PFSK-1 (cell line): ENCODE measurements around the gene APP.
A peak's percentile ranks its signal among the peaks of the same experiment; 100 is the strongest.

Experiments
- FOXP2 ChIP-seq: optimal IDR thresholded peaks from 2 replicates; pipeline ENCODE3; 2011; ENCODE audit warnings: borderline replicate concordance, control low read depth, inconsistent platforms; ENCODE audit not compliant: insufficient read depth; ENCODE audit errors: extremely low read length, extremely low read depth
- POLR2AphosphoS5 ChIP-seq: IDR thresholded peaks from 2 replicates; pipeline ENCODE4 v1.6.1; 2012; ENCODE audit warnings: low read depth, mild to moderate bottlenecking, control low read depth, low read length, moderate library complexity
- SIN3A ChIP-seq: IDR thresholded peaks from 2 replicates; pipeline ENCODE4 v1.6.1; 2012; ENCODE audit warnings: mild to moderate bottlenecking, low read length, moderate library complexity, borderline replicate concordance; ENCODE audit not compliant: insufficient read depth
- TAF1 ChIP-seq: IDR thresholded peaks from 2 replicates; pipeline ENCODE4 v1.6.1; 2012; ENCODE audit warnings: low read length, control low read depth, borderline replicate concordance; ENCODE audit not compliant: insufficient read depth
- TF ChIP-seq, protein P1 (sequence below), 2 experiments: IDR thresholded peaks; 2 replicates each; pipeline versions ENCODE4 v1.6.1 to v1.8.0; 2011 to 2012; ENCODE audit warnings: low read depth in 2 of 2, low read length in 2 of 2, control low read depth in 1 of 2, inconsistent platforms in 1 of 2, mild to moderate bottlenecking in 1 of 2, moderate library complexity in 1 of 2; ENCODE audit not compliant: insufficient read depth in 1 of 2

The APP gene

DNA sequence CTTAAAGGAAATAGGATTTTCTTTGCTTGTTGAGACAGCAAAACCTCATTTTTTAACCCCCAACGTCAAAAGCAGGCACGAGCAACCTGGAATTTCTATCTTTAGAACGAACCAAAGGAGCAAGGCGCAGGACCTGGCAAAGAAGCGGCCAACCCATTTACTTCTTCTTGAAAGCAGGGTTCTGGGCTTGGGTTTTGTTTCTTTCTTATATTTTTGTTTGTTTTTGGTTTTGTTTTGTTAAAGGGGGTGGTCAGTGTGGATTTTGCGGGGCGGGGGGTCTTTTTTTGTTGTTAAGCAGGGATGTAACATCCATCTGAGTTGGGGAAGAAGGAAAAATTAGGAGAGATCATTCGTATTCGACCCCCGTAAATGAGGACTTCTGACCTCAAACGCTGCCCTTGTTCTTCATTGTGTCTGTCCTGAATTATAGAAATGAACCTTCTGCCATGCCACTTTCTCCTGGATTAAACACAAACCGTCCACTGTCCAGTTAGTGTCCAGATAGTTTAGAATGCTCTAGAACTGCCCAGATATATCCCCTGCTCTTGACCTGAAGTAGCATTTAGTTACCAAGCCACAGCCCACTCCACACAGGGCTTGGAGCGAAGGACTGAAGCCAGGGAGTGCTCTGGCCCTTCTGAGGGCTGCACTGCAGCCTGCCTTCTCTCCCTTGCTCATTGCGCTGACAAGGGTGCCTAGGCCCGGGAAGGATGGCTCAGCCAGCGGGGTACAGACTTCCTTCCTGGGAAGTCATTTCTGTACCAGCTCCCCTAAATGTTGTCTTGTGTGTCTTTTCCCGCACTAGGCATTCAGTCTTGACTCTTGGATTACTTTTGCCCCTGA is 909 bp upstream of the APP start:
- TF ChIP-seq FOXP2 = no peak
- TF ChIP-seq, protein P1, sequence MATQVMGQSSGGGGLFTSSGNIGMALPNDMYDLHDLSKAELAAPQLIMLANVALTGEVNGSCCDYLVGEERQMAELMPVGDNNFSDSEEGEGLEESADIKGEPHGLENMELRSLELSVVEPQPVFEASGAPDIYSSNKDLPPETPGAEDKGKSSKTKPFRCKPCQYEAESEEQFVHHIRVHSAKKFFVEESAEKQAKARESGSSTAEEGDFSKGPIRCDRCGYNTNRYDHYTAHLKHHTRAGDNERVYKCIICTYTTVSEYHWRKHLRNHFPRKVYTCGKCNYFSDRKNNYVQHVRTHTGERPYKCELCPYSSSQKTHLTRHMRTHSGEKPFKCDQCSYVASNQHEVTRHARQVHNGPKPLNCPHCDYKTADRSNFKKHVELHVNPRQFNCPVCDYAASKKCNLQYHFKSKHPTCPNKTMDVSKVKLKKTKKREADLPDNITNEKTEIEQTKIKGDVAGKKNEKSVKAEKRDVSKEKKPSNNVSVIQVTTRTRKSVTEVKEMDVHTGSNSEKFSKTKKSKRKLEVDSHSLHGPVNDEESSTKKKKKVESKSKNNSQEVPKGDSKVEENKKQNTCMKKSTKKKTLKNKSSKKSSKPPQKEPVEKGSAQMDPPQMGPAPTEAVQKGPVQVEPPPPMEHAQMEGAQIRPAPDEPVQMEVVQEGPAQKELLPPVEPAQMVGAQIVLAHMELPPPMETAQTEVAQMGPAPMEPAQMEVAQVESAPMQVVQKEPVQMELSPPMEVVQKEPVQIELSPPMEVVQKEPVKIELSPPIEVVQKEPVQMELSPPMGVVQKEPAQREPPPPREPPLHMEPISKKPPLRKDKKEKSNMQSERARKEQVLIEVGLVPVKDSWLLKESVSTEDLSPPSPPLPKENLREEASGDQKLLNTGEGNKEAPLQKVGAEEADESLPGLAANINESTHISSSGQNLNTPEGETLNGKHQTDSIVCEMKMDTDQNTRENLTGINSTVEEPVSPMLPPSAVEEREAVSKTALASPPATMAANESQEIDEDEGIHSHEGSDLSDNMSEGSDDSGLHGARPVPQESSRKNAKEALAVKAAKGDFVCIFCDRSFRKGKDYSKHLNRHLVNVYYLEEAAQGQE (IDR thresholded peaks at IDR 0.05; ENCODE audit: insufficient read depth in 1 of 2, low read depth in 2 of 2, low read length in 2 of 2) = no peak
- no peak for TF ChIP-seq POLR2AphosphoS5
- no peak for TF ChIP-seq SIN3A
- no peak for TF ChIP-seq TAF1

DNA sequence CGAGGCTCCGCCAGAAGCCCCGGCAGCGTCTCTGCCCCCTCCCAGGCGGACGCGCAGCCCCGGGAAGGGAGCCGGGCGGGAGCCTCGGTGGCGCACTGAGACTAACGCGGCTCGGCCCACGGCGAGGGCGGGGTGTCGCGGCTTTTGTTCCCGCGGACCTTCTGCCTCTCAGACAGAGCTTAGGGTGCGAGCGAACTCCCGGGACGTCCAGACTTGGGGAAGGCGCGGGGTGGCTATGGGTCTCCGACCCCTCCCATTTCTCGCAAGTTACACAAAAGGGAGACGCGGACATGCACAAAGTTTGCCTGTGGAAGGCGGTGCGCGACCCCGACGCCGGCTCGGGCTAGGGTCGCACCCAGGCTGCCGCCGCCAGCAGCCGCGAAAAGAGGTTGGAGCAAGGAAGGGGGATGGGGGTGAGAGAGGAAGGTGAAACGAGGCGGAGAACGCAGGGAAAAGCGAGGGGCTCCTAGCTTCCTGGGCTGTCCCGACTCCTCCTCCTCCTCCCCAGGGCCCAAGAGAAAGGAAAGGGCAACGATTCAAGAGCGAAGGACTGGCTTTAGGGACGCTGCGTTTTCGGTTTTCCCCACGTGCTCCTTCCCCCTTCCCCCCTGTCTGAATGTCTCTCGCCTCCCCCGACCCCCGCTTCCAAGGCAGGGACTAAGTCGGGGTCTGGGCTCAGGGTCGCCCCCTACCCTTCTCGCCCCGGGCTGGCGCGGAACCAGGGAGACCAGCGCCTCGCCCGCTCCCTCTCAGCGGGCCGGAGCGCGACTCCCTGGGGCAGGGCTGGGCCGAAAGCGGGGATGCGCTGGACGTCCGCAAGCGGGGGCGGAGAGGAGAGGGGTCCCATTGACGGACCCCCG is 729 bp downstream of the APP start:
- TF ChIP-seq, protein P1 (IDR thresholded peaks at IDR 0.05; ENCODE audit: insufficient read depth in 1 of 2, low read depth in 2 of 2, low read length in 2 of 2) = no peak
- 0 out of 2 replicates have a peak, but pooled peaks have one; percentile 39 for TF ChIP-seq TAF1
- TF ChIP-seq POLR2AphosphoS5 = 0 out of 2 replicates have a peak, but pooled peaks have one; percentile 29
- peak; percentile 17 for TF ChIP-seq FOXP2
- no peak; the same call in 1 of the 2 replicates for TF ChIP-seq SIN3A

DNA sequence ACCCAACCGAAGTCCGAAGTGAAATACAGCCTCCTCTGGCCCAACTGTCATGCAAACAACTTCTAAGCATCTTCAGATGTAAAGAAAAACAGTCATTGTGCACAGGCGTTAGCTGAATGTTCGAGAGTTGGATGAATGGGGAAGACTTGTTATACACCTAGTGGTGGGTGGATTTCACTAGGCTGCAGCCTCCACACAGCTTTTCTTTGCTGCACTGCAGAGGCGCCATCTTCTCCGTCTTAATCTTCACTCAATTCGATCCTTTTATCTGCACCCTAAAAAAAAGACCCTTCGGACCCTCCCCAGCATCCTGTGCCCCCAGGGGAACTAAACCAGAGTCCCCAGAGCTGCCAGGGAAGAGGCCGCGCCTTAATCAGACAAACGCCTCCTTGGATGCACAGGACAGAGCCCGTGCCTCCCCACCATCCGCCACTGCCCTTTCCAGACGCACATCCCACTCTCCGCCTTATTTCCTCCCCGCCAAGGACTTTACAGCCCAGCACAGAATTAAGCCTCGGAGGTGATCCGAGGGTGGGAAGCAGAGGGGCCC is 1.4 kb downstream of the APP start:
- TF ChIP-seq, protein P1 (IDR thresholded peaks at IDR 0.05; ENCODE audit: insufficient read depth in 1 of 2, low read depth in 2 of 2, low read length in 2 of 2) = 0 out of 4 replicates have a peak, but pooled peaks of 1 of the 2 experiments have one; percentile 34
- peak; percentile 47; the same call in 1 of the 2 replicates for TF ChIP-seq POLR2AphosphoS5
- no peak for TF ChIP-seq FOXP2
- TF ChIP-seq SIN3A = peak; percentile 88; the same call in 1 of the 2 replicates
- peak; percentile 40; the same call in 1 of the 2 replicates for TF ChIP-seq TAF1

DNA sequence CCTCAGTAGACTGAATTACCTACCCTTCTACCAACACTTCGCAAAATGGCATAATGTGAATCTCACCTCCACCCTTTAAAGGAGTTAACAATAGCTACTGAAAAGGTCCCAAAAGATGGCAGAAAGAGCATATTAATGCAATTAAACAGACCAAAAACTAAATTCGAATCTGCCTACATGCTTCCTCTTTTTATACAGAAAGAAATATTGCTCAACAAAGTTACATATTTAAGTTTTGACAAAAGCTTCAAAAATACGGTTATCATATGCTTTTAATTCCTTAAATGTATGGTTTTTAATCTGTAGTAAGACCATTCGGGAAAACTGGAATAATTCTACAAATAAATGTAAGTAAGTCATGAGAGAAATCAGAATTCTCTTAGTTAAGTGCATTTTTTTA is 2.2 kb downstream of the APP start:
- TF ChIP-seq POLR2AphosphoS5 = no peak
- TF ChIP-seq TAF1 = no peak
- TF ChIP-seq, protein P1 (IDR thresholded peaks at IDR 0.05; ENCODE audit: insufficient read depth in 1 of 2, low read depth in 2 of 2, low read length in 2 of 2) = no peak
- no peak for TF ChIP-seq FOXP2
- TF ChIP-seq SIN3A = no peak
